ENCODE data around the gene PLEKHA3. TPM values are rescaled to one million over a fixed set of nuclear protein-coding genes. Genes with fewer than 3 reads are reported as not detected.
"Not testable (repeated sequence)": the region's sequence is repeated elsewhere in the genome, so short reads cannot be mapped to it uniquely, and the experiment has no call there.

Gene PLEKHA3
- total RNA-seq: 4.5 and 8.4 TPM in 2 replicates

- peak; percentile 41 for DNase-seq (ENCODE audit: extremely low read depth, low read depth, low spot score)
Observed at GRCh38 chr2:178480227-178481181, at the start of gene PLEKHA3. TSS of gene PLEKHA3 (plus strand) at chr2:178480457. CDS start at chr2:178480870, 413 bp downstream.

GRCh38 chr2:178436662-178437061 lies 43.6 kb upstream of the PLEKHA3 start:
- no peak for DNase-seq (ENCODE audit: extremely low read depth, low read depth, low spot score)

GRCh38 chr2:178441426-178441825 lies 38.8 kb upstream of the PLEKHA3 start:
- no peak for DNase-seq (ENCODE audit: extremely low read depth, low read depth, low spot score)

GRCh38 chr2:178448968-178449661 lies 31.1 kb upstream of the PLEKHA3 start:
- DNase-seq (ENCODE audit: extremely low read depth, low read depth, low spot score): no peak

- DNase-seq (ENCODE audit: extremely low read depth, low read depth, low spot score): no peak
Observed at GRCh38 chr2:178449700-178450523, 30.3 kb upstream of the PLEKHA3 start.

GRCh38 chr2:178450524-178450773 lies 29.8 kb upstream of the PLEKHA3 start:
- DNase-seq (ENCODE audit: extremely low read depth, low read depth, low spot score): no peak

- peak; percentile 42 for DNase-seq (ENCODE audit: extremely low read depth, low read depth, low spot score)
Observed at GRCh38 chr2:178450774-178451525, 29.3 kb upstream of the PLEKHA3 start, which contains the start of the genes PJVK and PRKRA. TSS of gene PJVK (plus strand) at chr2:178451378. CDS start at chr2:178453410, 2,032 bp downstream. TSS of gene PRKRA (minus strand) at chr2:178451175. CDS start at chr2:178451030, 145 bp downstream.

- no peak for DNase-seq (ENCODE audit: extremely low read depth, low read depth, low spot score)
Observed at GRCh38 chr2:178452334-178452733, 27.9 kb upstream of the PLEKHA3 start.

- no peak for DNase-seq (ENCODE audit: extremely low read depth, low read depth, low spot score)
Observed at GRCh38 chr2:178452870-178453269, 27.4 kb upstream of the PLEKHA3 start.

GRCh38 chr2:178455947-178456346 lies 24.3 kb upstream of the PLEKHA3 start:
- DNase-seq (ENCODE audit: extremely low read depth, low read depth, low spot score): no peak

- DNase-seq (ENCODE audit: extremely low read depth, low read depth, low spot score): no peak
Observed at GRCh38 chr2:178457390-178457886, 22.8 kb upstream of the PLEKHA3 start.

- DNase-seq (ENCODE audit: extremely low read depth, low read depth, low spot score): no peak
Observed at GRCh38 chr2:178469219-178469849, 10.9 kb upstream of the PLEKHA3 start.

- not testable (repeated sequence) for DNase-seq (ENCODE audit: extremely low read depth, low read depth, low spot score)
Observed at GRCh38 chr2:178471313-178471712, 8.9 kb upstream of the PLEKHA3 start.

- no peak for DNase-seq (ENCODE audit: extremely low read depth, low read depth, low spot score)
Observed at GRCh38 chr2:178473373-178473772, 6.9 kb upstream of the PLEKHA3 start.

GRCh38 chr2:178473931-178474330 lies 6.3 kb upstream of the PLEKHA3 start:
- no peak for DNase-seq (ENCODE audit: extremely low read depth, low read depth, low spot score)

- DNase-seq (ENCODE audit: extremely low read depth, low read depth, low spot score): no peak
Observed at GRCh38 chr2:178474560-178474959, 5.7 kb upstream of the PLEKHA3 start.

- DNase-seq (ENCODE audit: extremely low read depth, low read depth, low spot score): no peak
Observed at GRCh38 chr2:178476477-178476876, 3.8 kb upstream of the PLEKHA3 start.

- DNase-seq (ENCODE audit: extremely low read depth, low read depth, low spot score): no peak
Observed at GRCh38 chr2:178477443-178478129, 2.7 kb upstream of the PLEKHA3 start.

- no peak for DNase-seq (ENCODE audit: extremely low read depth, low read depth, low spot score)
Observed at GRCh38 chr2:178478130-178478438, 2.2 kb upstream of the PLEKHA3 start.
